Endodermal cell (in vitro differentiated cells): Measurements from ENCODE around the gene SDHB. TPM values are rescaled to one million over a fixed set of nuclear protein-coding genes. Genes with fewer than 3 reads are reported as not detected.

ENCODE experiments used
- DNase-seq: peaks from one replicate; pipeline ENCODE4 v3.0.0-alpha.2; 2017
- H3K27ac ChIP-seq: 2 replicates; pipeline ENCODE4 v1.5.1; 2013; ENCODE audit warnings: mild to moderate bottlenecking, low read depth, low read length, moderate library complexity
- H3K27me3 ChIP-seq: 2 replicates; pipeline ENCODE4 v1.6.1; 2013; ENCODE audit warnings: mild to moderate bottlenecking, low read length, moderate library complexity; ENCODE audit not compliant: insufficient read depth, control insufficient read depth, poor library complexity, severe bottlenecking
- H3K36me3 ChIP-seq: 2 replicates; pipeline ENCODE4 v1.7.0; 2013; ENCODE audit warnings: mild to moderate bottlenecking, low read length, moderate library complexity; ENCODE audit not compliant: control insufficient read depth, insufficient read depth
- H3K4me1 ChIP-seq: one replicate; pipeline ENCODE4 v1.7.0; 2013; ENCODE audit warnings: low read length; ENCODE audit not compliant: control insufficient read depth, insufficient read depth
- H3K4me3 ChIP-seq: 2 replicates; pipeline ENCODE4 v1.5.1; 2013; ENCODE audit warnings: mild to moderate bottlenecking, low read length, moderate library complexity
- H3K9ac ChIP-seq: 2 replicates; pipeline ENCODE4 v1.6.1; 2013; ENCODE audit warnings: mild to moderate bottlenecking, low read length, moderate library complexity; ENCODE audit not compliant: poor library complexity, severe bottlenecking; ENCODE audit errors: extremely low read depth
- H3K9me3 ChIP-seq: 2 replicates; pipeline ENCODE4 v1.6.1; 2013; ENCODE audit warnings: mild to moderate bottlenecking, low read length, moderate library complexity; ENCODE audit not compliant: control insufficient read depth
- H3K27ac Mint-ChIP-seq: 2 replicates; pipeline ENCODE4 v1.8.0; 2020; ENCODE audit warnings: mixed read lengths
- H3K27me3 Mint-ChIP-seq: 2 replicates; pipeline ENCODE4 v1.8.0; 2021; ENCODE audit warnings: mild to moderate bottlenecking, mixed read lengths; ENCODE audit not compliant: insufficient read depth
- H3K36me3 Mint-ChIP-seq: 2 replicates; pipeline ENCODE4 v1.8.0; 2020; ENCODE audit warnings: low read depth, mixed read lengths
- H3K4me1 Mint-ChIP-seq: 2 replicates; pipeline ENCODE4 v1.8.0; 2020; ENCODE audit warnings: mixed read lengths
- H3K4me3 Mint-ChIP-seq: 2 replicates; pipeline ENCODE4 v1.8.0; 2020; ENCODE audit warnings: mild to moderate bottlenecking, moderate library complexity, mixed read lengths
- H3K9me3 Mint-ChIP-seq: 2 replicates; pipeline ENCODE4 v1.8.0; 2020; ENCODE audit warnings: mild to moderate bottlenecking, mixed read lengths
- WGBS, 2 experiments: methylation state at CpG; one replicate each; pipeline versions ENCODE4 v1.1.5 to v1.1.7; 2013; ENCODE audit warnings: missing lambda C conversion rate in 2 of 2, mixed read lengths in 1 of 2; ENCODE audit not compliant: insufficient coverage in 1 of 2, insufficient read length in 1 of 2; 5-methylcytosine and 5-hydroxymethylcytosine counted together
- total RNA-seq, 2 donors: library from RNA; stranded (reverse); fragmentation: NEBNext Ultra II Directional in 1 of 2; extraction: Animal tissue kit (Norgen Biotek cat#: 25700) in 1 of 2; gene quantifications; 2 replicates in 1 of 2; 3 replicates in 1 of 2; pipeline ENCODE4 v1.2.1, GENCODE V29; 2021
- TF ChIP-seq, protein P1 (sequence below): fragments of 200-600 bp; sonication (generic); conservative IDR thresholded peaks from 2 replicates; pipeline ENCODE4 v1.5.0; 2021; ENCODE audit warnings: antibody characterized with exemption, mild to moderate bottlenecking

Gene SDHB
- total RNA-seq, 2 donors from 2014 or later, result 68.5 to 75.2 TPM

DNA sequence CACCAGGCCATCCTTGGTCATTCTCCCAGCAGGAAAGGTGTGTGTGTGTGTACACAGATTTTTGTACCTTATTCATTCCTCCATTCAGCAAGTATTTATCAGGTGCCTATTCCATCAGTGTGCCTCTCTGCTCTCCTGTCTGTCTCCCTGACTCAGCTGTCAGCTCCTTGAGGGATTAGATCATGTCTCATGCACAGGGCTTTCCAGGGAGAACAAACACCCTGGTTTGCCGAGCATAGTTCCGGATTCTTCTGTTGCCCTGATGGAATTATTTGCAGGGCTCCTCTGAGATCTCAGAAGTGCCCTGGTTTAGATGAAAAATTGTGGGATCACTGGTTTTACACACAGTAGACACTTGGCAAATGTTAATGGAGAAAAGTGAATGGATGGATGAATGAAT, 8.1 kb upstream of the SDHB start:
- 66 to 89% methylated on average over 2 of the region's 2 CpGs for WGBS, 2 experiments
- Histone ChIP-seq H3K27me3 (no peaks in the 10 kb centered on the region), H3K9ac (peak overlapping the region; percentile 35), H3K4me1 (peaks cover 21% of the 10 kb centered on the region), H3K36me3 (no peaks in the 10 kb centered on the region), H3K9me3 (peaks cover 15% of the 10 kb centered on the region), H3K27ac (peak overlapping the region; percentile 11), H3K4me3 (peak overlapping the region; percentile 64)
- Mint-ChIP-seq H3K9me3 (peaks cover 19% of the 10 kb centered on the region), H3K36me3 (no peaks in the 10 kb centered on the region), H3K4me1 (peaks cover 34% of the 10 kb centered on the region), H3K4me3 (no peak overlapping the region), H3K27ac (no peak overlapping the region), H3K27me3 (peaks cover 5% of the 10 kb centered on the region)
- DNase-seq, result no peak
- TF ChIP-seq, protein P1, sequence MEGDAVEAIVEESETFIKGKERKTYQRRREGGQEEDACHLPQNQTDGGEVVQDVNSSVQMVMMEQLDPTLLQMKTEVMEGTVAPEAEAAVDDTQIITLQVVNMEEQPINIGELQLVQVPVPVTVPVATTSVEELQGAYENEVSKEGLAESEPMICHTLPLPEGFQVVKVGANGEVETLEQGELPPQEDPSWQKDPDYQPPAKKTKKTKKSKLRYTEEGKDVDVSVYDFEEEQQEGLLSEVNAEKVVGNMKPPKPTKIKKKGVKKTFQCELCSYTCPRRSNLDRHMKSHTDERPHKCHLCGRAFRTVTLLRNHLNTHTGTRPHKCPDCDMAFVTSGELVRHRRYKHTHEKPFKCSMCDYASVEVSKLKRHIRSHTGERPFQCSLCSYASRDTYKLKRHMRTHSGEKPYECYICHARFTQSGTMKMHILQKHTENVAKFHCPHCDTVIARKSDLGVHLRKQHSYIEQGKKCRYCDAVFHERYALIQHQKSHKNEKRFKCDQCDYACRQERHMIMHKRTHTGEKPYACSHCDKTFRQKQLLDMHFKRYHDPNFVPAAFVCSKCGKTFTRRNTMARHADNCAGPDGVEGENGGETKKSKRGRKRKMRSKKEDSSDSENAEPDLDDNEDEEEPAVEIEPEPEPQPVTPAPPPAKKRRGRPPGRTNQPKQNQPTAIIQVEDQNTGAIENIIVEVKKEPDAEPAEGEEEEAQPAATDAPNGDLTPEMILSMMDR, result no peak

DNA sequence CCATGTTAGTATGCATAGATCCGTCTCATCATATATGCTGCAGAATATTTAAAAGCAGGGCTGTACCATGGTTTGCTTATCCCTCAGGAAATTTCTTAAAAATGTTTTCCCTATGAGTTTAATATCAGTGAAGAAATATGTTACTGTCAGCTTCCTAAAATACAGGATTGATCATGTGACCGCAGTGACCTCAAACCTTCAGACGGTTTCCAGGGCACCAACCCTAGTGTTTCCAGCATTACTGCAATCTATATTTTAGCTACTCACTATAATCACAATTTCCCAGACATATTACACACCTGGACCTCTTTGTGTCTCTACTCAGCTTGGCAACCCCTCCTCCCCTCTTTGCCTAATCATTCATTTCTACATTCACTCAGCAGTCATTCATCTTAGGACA, 7.7 kb upstream of the SDHB start:
- Histone ChIP-seq H3K4me3 (no peak overlapping the region), H3K27me3 (no peaks in the 10 kb centered on the region), H3K27ac (no peak overlapping the region), H3K9me3 (peaks cover 15% of the 10 kb centered on the region), H3K4me1 (peaks cover 21% of the 10 kb centered on the region), H3K9ac (peak overlapping the region; percentile 35), H3K36me3 (no peaks in the 10 kb centered on the region)
- H3K27me3 Mint-ChIP-seq, result peaks cover 5% of the 10 kb centered on the region
- no peak overlapping the region for H3K27ac Mint-ChIP-seq
- no peaks in the 10 kb centered on the region for H3K36me3 Mint-ChIP-seq
- TF ChIP-seq, protein P1, result no peak
- 95 to 96% methylated on average over 3 of the region's 3 CpGs for WGBS, 2 experiments
- peaks cover 19% of the 10 kb centered on the region for H3K9me3 Mint-ChIP-seq
- no peak for DNase-seq
- H3K4me3 Mint-ChIP-seq, result no peak overlapping the region
- peaks cover 34% of the 10 kb centered on the region for H3K4me1 Mint-ChIP-seq

DNA sequence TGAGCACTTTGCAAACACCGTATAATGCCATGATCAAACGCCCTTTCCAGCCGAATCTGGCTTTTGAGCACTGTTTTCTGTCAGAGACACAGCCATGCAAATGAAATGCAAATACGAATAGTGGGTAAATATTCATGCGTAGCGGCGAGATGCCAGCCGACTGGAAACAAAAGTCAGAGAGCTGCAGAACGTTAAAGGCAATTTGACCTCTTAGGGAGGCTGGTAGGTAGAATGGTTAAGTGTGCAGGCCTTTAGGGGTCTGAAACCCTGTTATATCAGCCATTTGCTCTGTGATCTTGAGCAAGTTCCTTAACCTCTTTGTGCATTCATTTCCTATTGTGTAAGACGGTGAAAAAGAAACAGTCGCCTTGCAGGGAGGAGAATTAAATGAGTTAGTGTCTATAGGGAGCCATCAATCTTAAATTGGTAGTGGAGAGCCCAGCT, 6.5 kb upstream of the SDHB start:
- peaks cover 21% of the 10 kb centered on the region for H3K4me1 ChIP-seq
- Mint-ChIP-seq H3K4me3 (no peak overlapping the region), H3K4me1 (peaks cover 34% of the 10 kb centered on the region), H3K27ac (peak overlapping the region; percentile 52), H3K9me3 (peaks cover 12% of the 10 kb centered on the region), H3K27me3 (peaks cover 5% of the 10 kb centered on the region), H3K36me3 (no peaks in the 10 kb centered on the region)
- H3K36me3 ChIP-seq, result no peaks in the 10 kb centered on the region
- no peak overlapping the region for H3K4me3 ChIP-seq
- no peaks in the 10 kb centered on the region for H3K27me3 ChIP-seq
- DNase-seq, result no peak
- H3K9me3 ChIP-seq, result peaks cover 9% of the 10 kb centered on the region
- H3K9ac ChIP-seq, result no peak overlapping the region
- H3K27ac ChIP-seq, result peak overlapping the region; percentile 82
- TF ChIP-seq, protein P1, result no peak
- 53 to 63% methylated on average over 11 of the region's 11 CpGs for WGBS, 2 experiments
